Nephron progenitor cell (in vitro differentiated cells): ENCODE results near the gene ZNF318.

Experiments
- DNase-seq: peaks from one replicate; pipeline ENCODE4 v3.0.0; 2021
- H3K27ac Mint-ChIP-seq: 2 replicates; pipeline ENCODE4 v1.8.0; 2021; ENCODE audit warnings: mild to moderate bottlenecking, moderate library complexity, mixed read lengths
- H3K27me3 Mint-ChIP-seq: 2 replicates; pipeline ENCODE4 v1.8.0; 2021; ENCODE audit warnings: mild to moderate bottlenecking, low read depth, mixed read lengths; ENCODE audit not compliant: poor library complexity
- H3K36me3 Mint-ChIP-seq: 2 replicates; pipeline ENCODE4 v1.8.0; 2021; ENCODE audit warnings: low read depth, mixed read lengths
- H3K4me1 Mint-ChIP-seq: 2 replicates; pipeline ENCODE4 v1.8.0; 2021; ENCODE audit warnings: mixed read lengths
- H3K4me3 Mint-ChIP-seq: 2 replicates; pipeline ENCODE4 v1.8.0; 2021; ENCODE audit warnings: mild to moderate bottlenecking, moderate library complexity, mixed read lengths
- H3K9me3 Mint-ChIP-seq: 2 replicates; pipeline ENCODE4 v1.8.0; 2021; ENCODE audit warnings: mild to moderate bottlenecking, moderate library complexity, mixed read lengths
- CTCF ChIP-seq: fragments of 200-600 bp; sonication (generic); IDR thresholded peaks from 2 replicates; pipeline ENCODE4 v1.5.0; 2021; ENCODE audit warnings: antibody characterized with exemption

Gene ZNF318

DNA sequence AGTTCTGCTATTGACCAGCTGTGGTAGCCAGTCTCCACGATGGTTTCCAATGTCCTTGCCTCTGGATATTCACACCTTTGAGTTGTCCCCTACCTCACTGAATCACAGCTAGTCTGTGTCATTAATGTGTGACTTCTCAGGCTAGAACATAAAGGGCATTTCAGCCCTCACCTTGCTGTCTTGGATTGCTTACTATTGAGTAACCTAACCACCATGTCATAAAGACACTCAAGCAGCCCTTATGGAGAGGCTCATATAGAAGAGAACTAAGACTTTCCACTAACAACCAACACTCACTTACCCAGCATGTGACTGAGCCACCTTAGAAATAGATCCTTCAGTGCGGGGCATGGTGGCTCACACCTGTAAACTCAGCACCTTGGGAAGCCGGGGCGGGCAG lies 38.8 kb upstream of the ZNF318 start:
- Mint-ChIP-seq H3K36me3 (peaks cover 16% of the 10 kb centered on the region), H3K4me1 (no peaks in the 10 kb centered on the region), H3K4me3 (no peak overlapping the region), H3K9me3 (no peaks in the 10 kb centered on the region), H3K27ac (peak overlapping the region; percentile 12), H3K27me3 (peaks cover 49% of the 10 kb centered on the region)
- no peak for DNase-seq
- no peak for TF ChIP-seq CTCF

GRCh38 chr6:43407296-43407695 lies 37.8 kb upstream of the ZNF318 start:
- Mint-ChIP-seq H3K36me3 (peaks cover 16% of the 10 kb centered on the region), H3K27me3 (peaks cover 53% of the 10 kb centered on the region), H3K4me3 (no peak overlapping the region), H3K27ac (no peak overlapping the region), H3K4me1 (no peaks in the 10 kb centered on the region), H3K9me3 (no peaks in the 10 kb centered on the region)
- TF ChIP-seq CTCF, result no peak
- no peak for DNase-seq

DNA sequence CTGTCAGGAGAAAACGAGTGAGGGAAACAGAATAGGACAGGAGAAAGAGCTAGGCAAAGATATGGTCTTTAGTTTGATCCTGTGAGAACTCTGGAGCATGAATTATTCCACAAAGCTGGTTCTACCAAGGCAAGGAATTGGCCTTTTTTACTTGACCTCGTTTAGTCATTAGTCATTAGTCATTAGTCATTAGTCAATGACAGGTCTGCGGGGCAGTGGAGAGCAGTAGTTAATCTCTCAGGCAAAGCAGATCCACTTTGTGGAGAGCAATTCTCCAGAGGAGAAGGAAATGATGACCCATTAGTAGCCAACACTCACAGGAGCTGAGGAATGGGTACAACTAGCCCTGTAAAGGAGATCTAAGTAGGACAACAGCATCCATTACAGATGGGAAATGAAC lies 35.9 kb upstream of the ZNF318 start:
- no peaks in the 10 kb centered on the region for H3K9me3 Mint-ChIP-seq
- H3K4me1 Mint-ChIP-seq, result no peaks in the 10 kb centered on the region
- TF ChIP-seq CTCF, result no peak

DNA sequence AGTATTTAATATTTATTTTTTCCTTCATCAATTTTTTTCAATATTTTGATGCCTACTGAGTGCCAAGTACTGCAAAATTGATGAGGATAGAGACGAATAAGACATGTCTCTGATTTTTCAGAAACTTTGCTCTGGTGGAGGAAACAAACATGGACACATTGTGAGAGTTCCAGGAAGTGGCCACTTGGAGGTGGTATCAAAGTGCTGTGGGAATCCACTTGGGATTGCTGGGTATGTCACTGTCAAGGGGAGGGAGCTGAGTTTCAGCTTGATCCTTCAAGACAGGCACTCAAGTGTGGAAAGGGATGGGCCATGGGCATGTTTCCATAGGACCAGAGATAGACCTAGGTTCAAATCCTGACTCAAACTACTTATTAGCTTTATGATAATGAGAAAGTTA lies 33.4 kb upstream of the ZNF318 start:
- Mint-ChIP-seq H3K9me3 (no peaks in the 10 kb centered on the region), H3K36me3 (peaks cover 11% of the 10 kb centered on the region), H3K27ac (no peak overlapping the region), H3K4me1 (no peaks in the 10 kb centered on the region), H3K27me3 (peaks cover 33% of the 10 kb centered on the region), H3K4me3 (no peak overlapping the region)
- no peak for DNase-seq
- no peak for TF ChIP-seq CTCF

More for the DNA sequence above, 35.9 kb upstream of the ZNF318 start:
- H3K27ac Mint-ChIP-seq, result no peak overlapping the region
- no peak for DNase-seq
- peaks cover 16% of the 10 kb centered on the region for H3K36me3 Mint-ChIP-seq
- peaks cover 47% of the 10 kb centered on the region for H3K27me3 Mint-ChIP-seq
- no peak overlapping the region for H3K4me3 Mint-ChIP-seq

DNA sequence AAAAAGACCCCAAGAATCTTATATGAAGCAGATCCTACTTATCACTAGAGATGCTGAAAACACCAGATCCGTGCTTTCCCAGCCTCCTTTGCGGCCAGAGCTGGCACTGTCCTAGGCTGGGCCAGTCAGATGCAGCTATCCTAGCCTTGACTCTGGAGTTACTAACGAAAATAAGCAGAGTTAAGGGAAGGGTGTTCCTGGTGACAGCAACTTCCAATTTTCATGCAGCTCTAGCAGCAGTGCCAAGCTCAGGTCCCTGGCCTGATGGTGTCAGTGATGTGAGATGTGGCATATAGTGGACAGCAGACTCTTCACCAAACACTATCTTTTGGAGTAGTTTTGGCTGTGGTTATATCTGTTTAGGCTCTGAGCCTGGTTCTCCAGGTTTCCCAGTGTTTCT lies 32.3 kb upstream of the ZNF318 start:
- H3K9me3 Mint-ChIP-seq, result no peaks in the 10 kb centered on the region
- DNase-seq, result no peak
- peaks cover 33% of the 10 kb centered on the region for H3K27me3 Mint-ChIP-seq
- peaks cover 6% of the 10 kb centered on the region for H3K36me3 Mint-ChIP-seq
- TF ChIP-seq CTCF, result no peak
- H3K4me1 Mint-ChIP-seq, result peaks cover under 1% of the 10 kb centered on the region
- no peak overlapping the region for H3K27ac Mint-ChIP-seq
- no peak overlapping the region for H3K4me3 Mint-ChIP-seq

- DNase-seq, result no peak
- Mint-ChIP-seq H3K36me3 (no peaks in the 10 kb centered on the region), H3K9me3 (no peaks in the 10 kb centered on the region), H3K27me3 (peaks cover 27% of the 10 kb centered on the region), H3K4me1 (peaks cover 18% of the 10 kb centered on the region), H3K27ac (no peak overlapping the region), H3K4me3 (no peak overlapping the region)
- no peak for TF ChIP-seq CTCF
These were observed 30.6 kb upstream of the ZNF318 start for GRCh38 chr6:43399932-43400487.
